GM20000 (cell line): ENCODE measurements around the gene AKR7A2.

ENCODE experiments used
- DNase-seq: peaks from one replicate; pipeline ENCODE4 v3.0.0; 2012; ENCODE audit warnings: low spot score
- CTCF ChIP-seq: IDR thresholded peaks from 2 replicates; pipeline ENCODE4 v1.5.1; 2012; ENCODE audit warnings: mild to moderate bottlenecking, control low read depth; ENCODE audit errors: extremely low read depth, missing control alignments

AKR7A2 gene

GRCh38 chr1:19342894-19343616 is 31.1 kb upstream of the AKR7A2 start:
- no peak for TF ChIP-seq CTCF
- DNase-seq = no peak

DNA sequence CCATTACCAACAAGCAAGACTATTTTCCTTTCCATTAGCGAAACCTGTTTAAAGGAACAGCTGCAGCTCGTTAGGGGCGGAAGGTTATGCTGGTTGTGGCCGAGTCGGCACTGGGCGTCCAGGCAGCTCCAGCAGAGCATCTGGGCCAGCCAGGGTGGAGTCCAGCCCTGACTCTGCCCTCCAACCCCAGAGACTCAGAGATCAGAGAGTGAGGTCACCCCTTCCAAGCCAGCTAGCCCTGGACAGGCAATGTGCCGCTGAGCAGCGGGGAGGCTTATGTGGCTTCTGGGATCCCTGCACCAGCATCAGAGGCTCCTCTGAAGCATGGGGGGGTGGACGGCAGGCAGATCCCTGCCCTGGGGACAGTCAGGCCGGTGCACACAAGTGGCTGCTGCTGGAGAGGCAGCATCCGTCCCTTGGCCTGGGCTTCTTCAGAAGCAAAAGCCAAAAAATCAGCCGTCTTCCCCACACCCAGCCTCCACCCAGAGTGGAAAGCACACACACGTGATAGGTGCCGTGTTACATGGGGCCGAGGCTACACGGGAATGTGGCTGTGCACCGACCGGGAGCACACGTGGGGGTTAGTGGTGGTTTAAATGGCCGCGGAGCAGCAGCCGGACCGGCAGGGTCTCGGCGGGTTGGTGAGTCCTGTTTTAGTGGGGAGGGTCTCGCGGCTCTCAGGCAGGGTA is 30.3 kb upstream of the AKR7A2 start:
- no peak for TF ChIP-seq CTCF
- no peak for DNase-seq

GRCh38 chr1:19341201-19342061 is 29.5 kb upstream of the AKR7A2 start:
- TF ChIP-seq CTCF = peak; percentile 78
- peak; percentile 92 for DNase-seq

GRCh38 chr1:19340387-19340937 is 28.5 kb upstream of the AKR7A2 start:
- no peak for TF ChIP-seq CTCF
- DNase-seq = no peak

GRCh38 chr1:19339214-19339861 is 27.4 kb upstream of the AKR7A2 start:
- DNase-seq = no peak

DNA sequence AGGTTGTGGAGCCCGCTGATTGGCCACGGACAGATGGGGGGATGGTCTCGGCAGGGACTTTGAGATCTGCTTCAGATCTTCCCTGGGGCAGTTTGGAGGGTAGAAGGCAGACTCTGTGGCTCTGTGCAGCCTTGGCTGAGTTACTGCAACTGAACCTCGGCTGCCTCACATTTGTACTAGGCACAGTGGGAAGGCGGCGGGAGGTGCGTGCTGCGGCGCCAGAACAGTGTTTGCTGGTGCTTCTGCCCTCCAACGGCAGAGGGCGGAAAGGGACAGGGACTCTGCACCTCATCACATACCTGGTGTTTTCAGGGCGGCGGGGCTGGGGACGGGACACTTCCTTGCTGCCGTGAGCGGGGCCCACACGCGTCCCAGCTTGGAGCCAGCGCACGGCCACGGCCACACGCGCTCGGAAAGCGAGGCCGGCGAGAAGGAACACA is 26.4 kb upstream of the AKR7A2 start:
- TF ChIP-seq CTCF = no peak
- no peak for DNase-seq

More at GRCh38 chr1:19339214-19339861, 27.4 kb upstream of the AKR7A2 start:
- TF ChIP-seq CTCF = no peak
